B cell (primary cell): ENCODE results near the gene TBXAS1.

ENCODE experiments used
- CTCF ChIP-seq: fragments of 200-600 bp; IDR thresholded peaks from one replicate; pipeline ENCODE4 v1.8.0; 2022; ENCODE audit warnings: antibody characterized with exemption, mild to moderate bottlenecking
- EZH2 ChIP-seq: IDR thresholded peaks from 2 replicates; pipeline ENCODE4 v1.6.1; 2012; ENCODE audit warnings: borderline replicate concordance, low read depth, mild to moderate bottlenecking, moderate library complexity, low read length; ENCODE audit not compliant: insufficient read depth, poor library complexity, severe bottlenecking

- TF ChIP-seq CTCF, result no peak
- no peak for TF ChIP-seq EZH2
Measured at GRCh38 chr7:139807009-139807408, 22.1 kb upstream of the TBXAS1 start.
